GM10847 (cell line): ENCODE results near the gene KCNMA1.

Experiments used
- POLR2A ChIP-seq: IDR thresholded peaks from 2 replicates; pipeline ENCODE4 v1.6.1; 2011; ENCODE audit not compliant: insufficient read length; ENCODE audit errors: extremely low read depth

The KCNMA1 gene

GRCh38 chr10:77398986-77399755 is 238.4 kb downstream of the KCNMA1 start:
- TF ChIP-seq POLR2A, result no peak

GRCh38 chr10:77398558-77398957 is 239.1 kb downstream of the KCNMA1 start:
- TF ChIP-seq POLR2A, result no peak

GRCh38 chr10:77397103-77397502 is 240.5 kb downstream of the KCNMA1 start:
- no peak for TF ChIP-seq POLR2A

GRCh38 chr10:77396290-77396689 is 241.3 kb downstream of the KCNMA1 start:
- no peak for TF ChIP-seq POLR2A

- no peak for TF ChIP-seq POLR2A
Observed at GRCh38 chr10:77393821-77394501, 243.6 kb downstream of the KCNMA1 start.

- no peak for TF ChIP-seq POLR2A
Observed at GRCh38 chr10:77393411-77393810, 244.2 kb downstream of the KCNMA1 start.

- TF ChIP-seq POLR2A, result no peak
Observed at GRCh38 chr10:77392851-77393250, 244.8 kb downstream of the KCNMA1 start.

- TF ChIP-seq POLR2A, result no peak
Observed at GRCh38 chr10:77392236-77392721, 245.3 kb downstream of the KCNMA1 start.

- no peak for TF ChIP-seq POLR2A
Observed at GRCh38 chr10:77391605-77392235, 245.9 kb downstream of the KCNMA1 start.

- no peak for TF ChIP-seq POLR2A
Observed at GRCh38 chr10:77390481-77390891, 247.1 kb downstream of the KCNMA1 start.

GRCh38 chr10:77388571-77389100 is 249.0 kb downstream of the KCNMA1 start:
- no peak for TF ChIP-seq POLR2A

- TF ChIP-seq POLR2A, result no peak
Observed at GRCh38 chr10:77387247-77387646, 250.4 kb downstream of the KCNMA1 start.

- TF ChIP-seq POLR2A, result no peak
Observed at GRCh38 chr10:77386838-77387237, 250.8 kb downstream of the KCNMA1 start.

- no peak for TF ChIP-seq POLR2A
Observed at GRCh38 chr10:77386365-77386764, 251.2 kb downstream of the KCNMA1 start.

- TF ChIP-seq POLR2A, result no peak
Observed at GRCh38 chr10:77385315-77385714, 252.3 kb downstream of the KCNMA1 start.
